HepG2 (cell line): ENCODE results near the gene DCK. TPM values are rescaled to one million over a fixed set of nuclear protein-coding genes. Genes with fewer than 3 reads are reported as not detected.

Source experiments
- ATAC-seq: fragments of 200-7000 bp; cut with Tn5 transposase; 3 replicates; pipeline ENCODE4 v1.9.1; 2020; ENCODE audit warnings: mild to moderate bottlenecking, moderate library complexity
- BruUV-seq: library from RNA; stranded (reverse); fragments of 400-500 nt; replicated peaks from 2 replicates; lab custom pipeline; 2021; lab: Mats Ljungman, UMichigan
- CTCF ChIA-PET: fragments of 300-600 bp; formaldehyde crosslinking; extraction: SDS; loops from one replicate; lab custom pipeline; 2021; ENCODE audit warnings: low total read pairs, inconsistent platforms, low intra/inter-chr PET ratio; lab: Yijun Ruan, JAX
- POLR2A ChIA-PET: fragments of 350-600 bp; sonication (Branson Sonifier 250); formaldehyde crosslinking; loops from one replicate; lab custom pipeline; 2020; ENCODE audit warnings: antibody characterized with exemption, inconsistent platforms; lab: Yijun Ruan, JAX
- DNase-seq: peaks from one replicate; pipeline ENCODE4 v3.0.0-alpha.2; 2015; ENCODE audit warnings: low spot score
- FAIRE-seq: peaks from 3 replicates; lab custom pipeline; 2011; peaks lifted over from hg19 to GRCh38; lab: Jason Lieb, UNC
- H2AFZ ChIP-seq: one replicate; pipeline ENCODE4 v1.6.1; 2011; ENCODE audit warnings: low read length, inconsistent platforms
- H3K27ac ChIP-seq: fragments of 300-600 bp; 3 replicates; pipeline ENCODE4 v1.8.0; 2011; ENCODE audit warnings: mixed run types, mild to moderate bottlenecking, mixed read lengths, low read length, inconsistent platforms; ENCODE audit not compliant: insufficient read depth; ENCODE audit errors: extremely low read length
- H3K27me3 ChIP-seq, 2 experiments: fragments of 200-600 bp in 1 of 2; 2 replicates in 1 of 2; 3 replicates in 1 of 2; pipeline versions ENCODE4 v1.6.0 to v1.8.0; 2011; ENCODE audit warnings: low read length in 2 of 2, mild to moderate bottlenecking in 2 of 2, moderate library complexity in 2 of 2, inconsistent platforms in 1 of 2; ENCODE audit not compliant: insufficient read depth in 2 of 2, control insufficient read depth in 1 of 2
- H3K36me3 ChIP-seq, 2 experiments: fragments of 200-600 bp in 1 of 2; replicated peaks in 1 of 2; 2 replicates in 1 of 2; 3 replicates in 1 of 2; pipeline versions ENCODE4 v1.5.1 to v1.8.0; 2011; ENCODE audit warnings: low read length in 2 of 2, inconsistent platforms in 1 of 2; ENCODE audit not compliant: insufficient read depth in 2 of 2, control insufficient read depth in 1 of 2
- H3K4me1 ChIP-seq: 2 replicates; pipeline ENCODE4 v1.5.1; 2012; ENCODE audit warnings: low read length, inconsistent platforms; ENCODE audit not compliant: insufficient read depth
- H3K4me2 ChIP-seq: 2 replicates; pipeline ENCODE4 v1.6.0; 2011; ENCODE audit warnings: low read depth, low read length, inconsistent platforms
- H3K4me3 ChIP-seq, 3 experiments: fragments of 200-600 bp in 1 of 3; sonication (generic), shearing (Covaris generic) in 1 of 3; replicated peaks in 1 of 3; 2 replicates each; pipeline ENCODE4 v1.5.1; 2011 to 2016; ENCODE audit warnings: low read length in 3 of 3, inconsistent platforms in 2 of 3, low read depth in 2 of 3, mild to moderate bottlenecking in 2 of 3, control low read depth in 1 of 3, mixed read lengths in 1 of 3; ENCODE audit not compliant: insufficient read depth in 1 of 3
- H3K79me2 ChIP-seq: one replicate; pipeline ENCODE4 v1.6.1; 2011; ENCODE audit warnings: low read length, inconsistent platforms; ENCODE audit not compliant: insufficient read depth
- H3K9ac ChIP-seq: 2 replicates; pipeline ENCODE4 v1.6.0; 2011; ENCODE audit warnings: mild to moderate bottlenecking, low read depth, low read length, inconsistent platforms; ENCODE audit not compliant: insufficient read depth
- H3K9me3 ChIP-seq: 2 replicates; pipeline ENCODE4 v1.5.1; 2012; ENCODE audit warnings: mild to moderate bottlenecking, low read length
- H4K20me1 ChIP-seq: 2 replicates; pipeline ENCODE4 v1.6.0; 2011; ENCODE audit warnings: inconsistent platforms, mild to moderate bottlenecking, low read length, moderate library complexity; ENCODE audit not compliant: insufficient read depth
- BCL6 ChIP-seq: IDR thresholded peaks from 2 replicates; pipeline ENCODE4 v1.6.1; 2016; ENCODE audit warnings: missing genetic modification reagents, missing compliant biosample characterization
- IKZF1 ChIP-seq: fragments of 450-650 bp; IDR thresholded peaks from 2 replicates; pipeline ENCODE4 v1.7.1; 2016
- ISL2 ChIP-seq: sonication (generic); formaldehyde crosslinking; IDR thresholded peaks from 2 replicates; pipeline ENCODE4 v1.5.0; 2020; ENCODE audit warnings: missing genetic modification reagents
- RAD51 ChIP-seq: fragments of 450-650 bp; IDR thresholded peaks from 2 replicates; pipeline ENCODE4 v1.6.1; 2016; ENCODE audit warnings: borderline replicate concordance
- TCF7 ChIP-seq: sonication (generic); IDR thresholded peaks from 2 replicates; pipeline ENCODE4 v1.6.1; 2016; ENCODE audit warnings: antibody characterized with exemption, low read depth
- ZNF230 ChIP-seq: sonication (generic); formaldehyde crosslinking; IDR thresholded peaks from 2 replicates; pipeline ENCODE4 v1.4.0; 2020; ENCODE audit warnings: mild to moderate bottlenecking, missing genetic modification reagents
- ZNF460 ChIP-seq: sonication (generic); formaldehyde crosslinking; IDR thresholded peaks from 2 replicates; pipeline ENCODE4 v1.5.1; 2020; ENCODE audit warnings: missing genetic modification reagents, mild to moderate bottlenecking, borderline replicate concordance
- WGBS: methylation state at CpG from one replicate; pipeline ENCODE4 v1.1.6; 2017; ENCODE audit warnings: low lambda C conversion rate; 5-methylcytosine and 5-hydroxymethylcytosine counted together
- in situ Hi-C: cut with HindIII; loops from 2 replicates; pipeline ENCODE4 v1.10.0; 2017; ENCODE audit warnings: low pct_unique_long_range_greater_than_20kb; ENCODE audit not compliant: extremely low pct_ligation_motif_present
- intact Hi-C: fragments of 100-400 bp; cut with micrococcal nuclease; formaldehyde crosslinking; loops from one replicate; pipeline ENCODE4 v1.10.0; 2022; ENCODE audit not compliant: unreplicated experiment
- polyA plus RNA-seq, 8 experiments: library from polyadenylated mRNA; depleted of rRNA in 3 of 8; stranded (reverse) in 7 of 8; unstranded in 1 of 8; fragments of >200 nt; fragmentation: Illumina TruSeq in 4 of 8; extraction: Trizol in 4 of 8; gene quantifications; 2 replicates each; pipeline versions ENCODE4 v1.2.1 to v1.2.3, GENCODE V29; 2011 to 2016; ENCODE audit warnings: low read depth in 4 of 8, missing spikeins in 1 of 8, mixed read lengths in 1 of 8; ENCODE audit not compliant: insufficient read depth in 1 of 8
- total RNA-seq, 5 experiments: library from RNA; depleted of rRNA; stranded (reverse); fragments of >200 nt; fragmentation: Illumina TruSeq; extraction: Trizol; gene quantifications; 2 replicates each; pipeline ENCODE4 v1.2.3, GENCODE V29; 2016; ENCODE audit warnings: low read depth in 1 of 5
- TF ChIP-seq, protein P1 (sequence below): sonication (generic); formaldehyde crosslinking; conservative IDR thresholded peaks from 2 replicates; pipeline ENCODE4 v1.4.0; 2020; ENCODE audit warnings: mild to moderate bottlenecking, missing genetic modification reagents, moderate library complexity
- TF ChIP-seq, protein P2 (sequence below): sonication (generic); formaldehyde crosslinking; IDR thresholded peaks from 2 replicates; pipeline ENCODE4 v1.4.0; 2020; ENCODE audit warnings: missing genetic modification reagents, borderline replicate concordance

Gene DCK
- total and polyA plus RNA-seq, 2 of the 13 experiments (the other 11 are each of a cell fraction or from before 2014, with no cell fraction given): 5.7 to 21.8 TPM

GRCh38 chr4:71066737-71067716, 73.6 kb downstream of the DCK start (continued):
- TF ChIP-seq, protein P1, sequence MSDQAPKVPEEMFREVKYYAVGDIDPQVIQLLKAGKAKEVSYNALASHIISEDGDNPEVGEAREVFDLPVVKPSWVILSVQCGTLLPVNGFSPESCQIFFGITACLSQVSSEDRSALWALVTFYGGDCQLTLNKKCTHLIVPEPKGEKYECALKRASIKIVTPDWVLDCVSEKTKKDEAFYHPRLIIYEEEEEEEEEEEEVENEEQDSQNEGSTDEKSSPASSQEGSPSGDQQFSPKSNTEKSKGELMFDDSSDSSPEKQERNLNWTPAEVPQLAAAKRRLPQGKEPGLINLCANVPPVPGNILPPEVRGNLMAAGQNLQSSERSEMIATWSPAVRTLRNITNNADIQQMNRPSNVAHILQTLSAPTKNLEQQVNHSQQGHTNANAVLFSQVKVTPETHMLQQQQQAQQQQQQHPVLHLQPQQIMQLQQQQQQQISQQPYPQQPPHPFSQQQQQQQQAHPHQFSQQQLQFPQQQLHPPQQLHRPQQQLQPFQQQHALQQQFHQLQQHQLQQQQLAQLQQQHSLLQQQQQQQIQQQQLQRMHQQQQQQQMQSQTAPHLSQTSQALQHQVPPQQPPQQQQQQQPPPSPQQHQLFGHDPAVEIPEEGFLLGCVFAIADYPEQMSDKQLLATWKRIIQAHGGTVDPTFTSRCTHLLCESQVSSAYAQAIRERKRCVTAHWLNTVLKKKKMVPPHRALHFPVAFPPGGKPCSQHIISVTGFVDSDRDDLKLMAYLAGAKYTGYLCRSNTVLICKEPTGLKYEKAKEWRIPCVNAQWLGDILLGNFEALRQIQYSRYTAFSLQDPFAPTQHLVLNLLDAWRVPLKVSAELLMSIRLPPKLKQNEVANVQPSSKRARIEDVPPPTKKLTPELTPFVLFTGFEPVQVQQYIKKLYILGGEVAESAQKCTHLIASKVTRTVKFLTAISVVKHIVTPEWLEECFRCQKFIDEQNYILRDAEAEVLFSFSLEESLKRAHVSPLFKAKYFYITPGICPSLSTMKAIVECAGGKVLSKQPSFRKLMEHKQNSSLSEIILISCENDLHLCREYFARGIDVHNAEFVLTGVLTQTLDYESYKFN (CRISPR knock-in tag): peak; percentile 62
- TF ChIP-seq ZNF460 (CRISPR knock-in tag) (no peak), TCF7 (peak; percentile 91), ISL2 (CRISPR knock-in tag) (peak; percentile 86), BCL6 (peak; percentile 74), ZNF230 (CRISPR knock-in tag) (no peak)

GRCh38 chr4:71069063-71069462, 75.6 kb downstream of the DCK start:
- CTCF ChIA-PET: no interaction called here
- no peak overlapping the region for H3K4me2 ChIP-seq
- H3K27ac ChIP-seq: no peak overlapping the region
- no peak overlapping the region for H3K9ac ChIP-seq
- no peaks in the 10 kb centered on the region for H3K9me3 ChIP-seq
- POLR2A ChIA-PET: no interaction called here
- no peak overlapping the region for H3K4me3 ChIP-seq
- peaks cover 37% of the 10 kb centered on the region for H3K4me1 ChIP-seq
- intact Hi-C loops: no loop called here
- no peaks in the 10 kb centered on the region for H3K36me3 ChIP-seq
- H3K27me3 ChIP-seq: peaks cover 1 to 19% of the 10 kb centered on the region in 2 experiments; a peak in 3 of 5 replicates
- no peaks in the 10 kb centered on the region for H3K79me2 ChIP-seq
- WGBS: 8% methylated on average over 1 of the region's 1 CpG
- DNase-seq (no peak), FAIRE-seq (no peak)
- 0 out of 2 replicates have a peak, but pooled peaks cover 3% of the 10 kb centered on the region for H4K20me1 ChIP-seq
- in situ Hi-C loops: no loop called here
- TF ChIP-seq, protein P2, sequence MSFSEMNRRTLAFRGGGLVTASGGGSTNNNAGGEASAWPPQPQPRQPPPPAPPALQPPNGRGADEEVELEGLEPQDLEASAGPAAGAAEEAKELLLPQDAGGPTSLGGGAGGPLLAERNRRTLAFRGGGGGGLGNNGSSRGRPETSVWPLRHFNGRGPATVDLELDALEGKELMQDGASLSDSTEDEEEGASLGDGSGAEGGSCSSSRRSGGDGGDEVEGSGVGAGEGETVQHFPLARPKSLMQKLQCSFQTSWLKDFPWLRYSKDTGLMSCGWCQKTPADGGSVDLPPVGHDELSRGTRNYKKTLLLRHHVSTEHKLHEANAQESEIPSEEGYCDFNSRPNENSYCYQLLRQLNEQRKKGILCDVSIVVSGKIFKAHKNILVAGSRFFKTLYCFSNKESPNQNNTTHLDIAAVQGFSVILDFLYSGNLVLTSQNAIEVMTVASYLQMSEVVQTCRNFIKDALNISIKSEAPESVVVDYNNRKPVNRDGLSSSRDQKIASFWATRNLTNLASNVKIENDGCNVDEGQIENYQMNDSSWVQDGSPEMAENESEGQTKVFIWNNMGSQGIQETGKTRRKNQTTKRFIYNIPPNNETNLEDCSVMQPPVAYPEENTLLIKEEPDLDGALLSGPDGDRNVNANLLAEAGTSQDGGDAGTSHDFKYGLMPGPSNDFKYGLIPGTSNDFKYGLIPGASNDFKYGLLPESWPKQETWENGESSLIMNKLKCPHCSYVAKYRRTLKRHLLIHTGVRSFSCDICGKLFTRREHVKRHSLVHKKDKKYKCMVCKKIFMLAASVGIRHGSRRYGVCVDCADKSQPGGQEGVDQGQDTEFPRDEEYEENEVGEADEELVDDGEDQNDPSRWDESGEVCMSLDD (CRISPR knock-in tag): no peak
- TF ChIP-seq RAD51 (peak; percentile 27; the same call in 1 of the 2 replicates), IKZF1 (no peak)
- TF ChIP-seq, all 625 proteins: peak for 1
- no peak overlapping the region for H2AFZ ChIP-seq
- BruUV-seq: no TSS peak
- ATAC-seq: no peak
